Superior temporal gyrus (tissue), 1 donor: ENCODE data around the gene STK32B.

Experiments used
- DNase-seq: peaks from one replicate; pipeline ENCODE4 v3.0.0-alpha.2; 2016; ENCODE audit errors: extremely low spot score

The STK32B gene

GRCh38 chr4:5067908-5068307 lies 16.6 kb downstream of the STK32B start:
- DNase-seq = no peak

DNA sequence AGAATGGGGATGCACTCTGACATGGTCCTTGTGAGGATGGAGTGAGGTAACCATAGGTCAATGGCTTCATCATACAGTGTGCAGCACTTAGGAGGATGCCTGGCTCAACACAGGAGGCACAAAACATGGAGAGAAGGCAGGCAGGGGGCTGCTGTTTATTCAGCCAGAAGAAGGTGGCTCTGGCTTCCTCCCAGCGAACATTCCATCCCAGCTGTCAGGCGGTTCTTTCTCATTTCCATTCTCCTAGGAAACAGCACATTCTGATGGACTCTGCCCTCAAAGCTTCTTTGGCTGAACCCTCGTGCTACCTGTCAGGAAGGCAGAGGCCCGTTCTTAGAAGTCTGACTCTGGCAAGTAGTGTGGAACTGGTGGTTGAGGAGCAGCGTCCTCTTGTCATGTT lies 18.6 kb downstream of the STK32B start:
- no peak for DNase-seq

DNA sequence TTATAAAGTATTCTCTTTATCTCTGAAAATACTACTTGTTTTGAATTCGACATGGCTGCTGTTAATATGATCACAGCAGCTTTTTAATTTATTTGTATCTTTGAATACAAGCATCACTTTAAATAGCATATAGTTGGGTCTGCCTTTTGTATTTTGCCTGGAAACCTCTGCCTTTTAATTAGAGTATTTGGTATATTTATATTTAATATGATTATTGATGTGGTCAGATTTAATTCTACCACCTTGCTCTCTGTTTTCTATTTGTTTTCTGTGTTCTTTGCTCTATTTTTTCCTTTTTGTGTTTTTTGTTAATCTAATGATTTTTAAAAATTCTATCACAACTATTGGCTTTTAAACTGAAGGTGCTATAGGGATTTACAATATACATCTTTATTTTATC lies 21.7 kb downstream of the STK32B start:
- no peak for DNase-seq

DNA sequence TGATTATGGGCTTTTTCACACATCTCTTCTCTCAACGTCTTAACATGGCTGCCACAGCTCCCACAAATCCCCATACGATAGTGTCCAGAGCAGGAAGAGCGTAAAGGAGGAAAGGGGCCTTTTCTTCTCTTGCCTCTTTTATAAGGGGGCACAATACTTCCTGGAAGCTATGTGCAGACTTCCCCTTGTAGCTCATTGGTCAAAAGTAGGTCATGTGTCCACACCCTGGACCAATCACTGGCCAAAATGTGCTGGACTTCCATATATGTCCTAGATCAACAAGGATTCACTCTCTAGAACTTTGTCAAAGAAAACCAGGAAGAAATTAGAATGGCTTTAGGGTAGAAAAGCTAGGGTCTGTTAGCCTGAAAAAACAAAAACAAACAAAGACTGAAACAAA lies 26.7 kb downstream of the STK32B start:
- DNase-seq = no peak

DNA sequence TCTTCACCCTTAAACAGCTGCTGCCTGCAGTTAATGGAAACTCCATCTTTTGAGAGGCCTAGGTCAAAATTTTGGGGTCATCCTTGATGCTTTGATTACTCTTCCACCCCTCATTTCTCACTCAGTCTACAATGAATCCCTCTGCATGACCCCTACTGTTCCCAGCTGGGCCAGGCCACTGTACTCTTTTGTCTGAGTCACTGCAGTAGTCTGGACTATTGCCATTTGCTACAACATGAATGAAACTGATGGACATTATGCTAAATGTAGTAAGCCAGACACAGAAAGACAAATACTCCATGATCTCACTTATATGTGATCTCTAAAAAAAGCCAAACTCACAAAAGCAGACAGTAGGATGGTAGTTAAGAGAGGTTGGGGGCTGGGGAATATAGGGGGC lies 28.3 kb downstream of the STK32B start:
- no peak for DNase-seq

GRCh38 chr4:5081441-5081999 lies 30.2 kb downstream of the STK32B start:
- no peak for DNase-seq

GRCh38 chr4:5082376-5082775 lies 31.1 kb downstream of the STK32B start:
- DNase-seq = no peak

DNA sequence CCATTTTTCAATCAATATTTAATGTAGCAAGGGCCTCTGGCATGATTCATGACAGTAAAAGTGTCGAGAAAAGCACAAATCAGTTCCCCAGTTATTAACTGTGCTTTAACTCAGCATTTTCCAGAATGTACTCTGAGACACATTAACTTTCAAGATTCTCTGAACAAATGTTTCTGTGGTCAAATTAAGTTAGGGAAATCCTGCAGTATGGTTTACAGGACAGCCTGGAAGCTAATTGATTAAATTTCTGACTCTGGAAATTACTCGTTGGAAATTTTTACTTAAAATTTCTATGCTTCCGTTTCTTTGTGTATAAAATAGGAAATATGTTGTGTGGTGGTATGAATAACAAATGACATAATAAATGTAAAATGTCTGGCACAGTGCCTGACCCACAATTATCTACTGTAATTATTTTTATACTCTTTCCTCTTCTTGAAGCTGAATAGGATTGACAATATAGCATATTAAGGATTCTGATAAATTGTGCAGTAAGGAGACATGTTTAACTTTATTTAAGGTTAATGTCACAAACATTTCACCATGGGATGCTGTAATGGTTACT lies 33.7 kb downstream of the STK32B start:
- no peak for DNase-seq

- DNase-seq = no peak
Observed at GRCh38 chr4:5086535-5086934, 35.3 kb downstream of the STK32B start.

DNA sequence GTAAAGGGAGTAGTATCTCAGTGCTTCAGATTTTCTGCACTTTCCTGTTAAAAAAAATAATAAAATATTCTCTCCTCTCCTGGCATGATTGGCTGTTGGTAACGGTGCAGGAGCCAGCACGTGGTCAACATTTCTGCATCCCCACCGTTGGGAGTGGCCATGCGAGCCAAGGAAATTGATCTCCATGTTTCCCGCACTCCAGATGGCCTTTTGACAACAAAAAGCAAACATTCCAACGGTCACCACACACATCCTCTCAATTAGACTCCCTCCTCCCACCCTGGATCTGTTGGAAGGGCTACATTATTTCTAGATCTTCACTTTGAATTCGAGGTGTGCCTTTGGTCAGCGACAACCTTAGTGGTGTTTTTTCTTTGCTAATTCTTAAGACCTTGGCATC lies 45.0 kb downstream of the STK32B start:
- DNase-seq = no peak

GRCh38 chr4:5098176-5098575 lies 46.9 kb downstream of the STK32B start:
- DNase-seq = no peak

- DNase-seq = no peak
Observed at GRCh38 chr4:5100336-5100735, 49.1 kb downstream of the STK32B start.

DNA sequence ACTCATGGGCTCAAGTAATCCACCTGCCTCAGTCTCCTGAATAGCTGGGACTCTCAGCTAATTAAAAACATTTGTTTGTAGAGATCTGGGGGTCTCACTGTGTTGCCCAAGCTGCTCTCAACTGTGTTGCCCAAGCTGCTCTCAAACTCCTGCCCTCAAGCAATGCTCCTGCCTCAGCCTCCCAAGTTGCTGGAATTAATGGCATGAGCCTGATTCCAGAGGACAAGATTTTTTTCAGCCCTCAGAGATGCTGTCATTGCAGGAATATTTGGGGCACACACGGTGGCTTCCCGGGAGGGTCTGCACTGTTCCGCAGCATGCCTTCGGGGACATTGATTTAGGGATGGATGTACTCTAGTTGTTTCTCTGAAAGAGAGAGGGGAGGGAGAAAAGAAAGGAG lies 49.7 kb downstream of the STK32B start:
- no peak for DNase-seq

DNA sequence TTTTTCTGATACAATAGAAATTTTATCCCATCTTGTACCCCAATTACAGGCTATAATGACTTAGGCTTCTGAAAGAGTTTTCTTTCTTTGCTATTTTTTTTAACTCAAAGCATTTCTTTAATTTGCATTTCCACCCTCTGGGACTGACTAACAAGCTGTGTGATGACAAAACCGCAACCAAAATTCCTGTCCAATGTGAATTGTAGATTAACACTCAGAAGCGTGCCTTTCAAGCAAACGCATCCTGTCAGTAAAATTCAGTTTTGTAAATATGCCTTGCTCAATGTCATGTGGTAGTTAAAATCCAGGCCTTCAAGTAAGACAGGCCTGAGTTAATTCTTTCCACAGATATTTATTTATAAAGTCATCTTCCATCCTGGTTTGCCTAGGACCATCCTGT lies 50.3 kb downstream of the STK32B start:
- DNase-seq = no peak

GRCh38 chr4:5110901-5111300 lies 59.6 kb downstream of the STK32B start:
- DNase-seq = no peak

- no peak for DNase-seq
Observed at GRCh38 chr4:5112333-5113095, 61.2 kb downstream of the STK32B start.

GRCh38 chr4:5114950-5115349 lies 63.7 kb downstream of the STK32B start:
- DNase-seq = no peak

GRCh38 chr4:5118091-5118786 lies 67.0 kb downstream of the STK32B start:
- no peak for DNase-seq

DNA sequence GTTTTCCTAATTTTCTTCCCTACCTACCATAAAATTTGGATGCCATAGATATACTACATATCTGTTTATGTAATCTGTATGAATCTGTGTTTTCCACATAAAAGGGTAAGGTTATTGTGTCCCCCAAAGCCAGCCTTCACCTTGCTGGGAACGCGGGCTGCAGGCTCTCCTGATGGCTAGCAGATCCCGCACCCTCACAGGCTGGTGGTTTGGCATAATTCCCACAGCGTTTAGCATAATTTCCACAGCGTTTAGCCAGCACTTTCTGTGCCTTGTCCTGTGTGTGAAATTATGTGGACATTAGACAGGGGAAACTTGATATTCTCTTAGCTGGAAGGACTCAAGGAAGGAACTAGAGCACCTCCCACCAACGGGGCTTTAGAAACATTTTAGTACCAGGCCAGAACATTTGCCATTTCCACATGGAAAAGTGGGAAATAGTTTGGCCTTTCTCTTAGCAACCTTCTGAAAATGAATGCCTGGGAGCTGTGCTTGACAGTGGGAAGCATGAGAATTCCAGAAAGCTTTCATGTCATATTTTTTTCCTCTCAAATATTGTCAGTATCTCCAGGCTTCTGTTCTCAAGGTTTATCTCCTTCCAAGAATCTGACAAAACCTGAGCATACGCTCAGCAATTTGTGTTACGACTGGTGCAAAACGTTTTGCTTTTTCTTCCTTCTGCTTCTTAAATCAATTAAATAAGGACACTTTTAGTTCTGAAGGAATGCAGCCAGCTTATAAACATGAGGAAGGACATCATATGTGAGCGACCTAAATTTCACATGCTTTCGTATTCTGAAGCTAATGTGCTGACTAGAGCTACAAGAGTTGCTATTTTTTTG lies 67.9 kb downstream of the STK32B start:
- peak; percentile 15 for DNase-seq

DNA sequence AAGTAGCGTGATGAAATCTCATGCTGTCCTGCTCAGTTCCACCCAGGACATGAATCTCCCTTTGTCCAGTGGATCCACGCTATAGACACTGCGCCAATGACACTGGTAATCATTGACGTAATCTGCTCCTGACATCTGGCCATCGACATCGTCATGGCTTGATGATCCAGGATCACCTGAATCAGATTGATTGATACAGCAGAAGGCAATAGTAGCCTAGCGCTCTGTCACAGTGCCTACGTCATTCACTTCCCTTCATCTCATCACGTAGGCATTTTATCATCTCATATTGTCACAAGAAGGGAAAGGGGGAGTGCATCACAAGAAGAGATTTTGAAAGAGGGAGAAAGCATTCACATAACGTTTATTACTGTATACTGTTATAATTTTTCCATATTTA lies 68.8 kb downstream of the STK32B start:
- no peak for DNase-seq

DNA sequence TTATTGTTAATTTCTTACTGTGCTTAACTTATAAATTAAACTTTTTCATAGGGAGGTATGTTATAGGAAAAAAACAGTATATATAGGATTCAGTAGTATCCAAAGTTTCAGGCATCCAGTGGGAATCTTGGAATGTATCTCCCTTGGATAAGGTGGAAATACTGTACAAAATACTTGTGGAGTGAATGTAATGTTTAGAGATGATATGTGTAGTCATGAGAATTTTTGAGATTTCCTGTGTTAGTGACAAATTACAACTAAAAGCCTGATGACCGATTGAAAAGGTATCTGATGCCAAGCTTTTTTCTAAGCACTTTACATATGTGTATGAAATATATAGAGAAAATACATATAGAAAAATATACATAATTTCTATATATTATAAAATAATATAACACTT lies 69.2 kb downstream of the STK32B start:
- DNase-seq = no peak

GRCh38 chr4:5122114-5122513 lies 70.8 kb downstream of the STK32B start:
- DNase-seq = no peak
